GM19239 (cell line): Measurements from ENCODE around the gene BNIPL.

Experiments
- DNase-seq: peaks from one replicate; pipeline ENCODE4 v3.0.0; 2011; ENCODE audit warnings: low spot score; ENCODE audit not compliant: insufficient read length
- FAIRE-seq: peaks from 2 replicates; lab custom pipeline; 2011; peaks lifted over from hg19 to GRCh38; lab: Jason Lieb, UNC

The BNIPL gene

DNA sequence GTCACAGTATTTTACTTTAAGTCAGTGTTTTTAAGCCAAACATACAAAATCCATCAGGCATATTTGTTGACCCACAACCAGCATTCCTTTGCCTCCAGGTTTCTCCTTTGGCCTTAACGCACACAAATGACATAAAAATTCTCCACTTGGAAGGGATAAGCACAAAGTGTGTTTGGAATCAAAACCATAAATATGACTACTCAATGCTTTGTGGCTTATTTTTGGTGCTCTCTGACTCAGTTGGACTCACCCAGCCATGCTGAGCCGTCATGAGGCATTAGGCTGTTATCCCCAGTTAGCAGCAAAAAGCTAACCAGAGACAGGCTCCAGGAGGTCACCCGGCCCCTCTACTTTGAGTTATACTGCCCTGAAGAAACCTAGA is 27.2 kb upstream of the BNIPL start:
- FAIRE-seq (no peak), DNase-seq (no peak)

- FAIRE-seq, result no peak
- no peak for DNase-seq
Measured at GRCh38 chr1:151009674-151010345, 26.6 kb upstream of the BNIPL start.

- no peak for DNase-seq
- FAIRE-seq, result no peak
Measured at GRCh38 chr1:151010346-151010726, 26.1 kb upstream of the BNIPL start.

DNA sequence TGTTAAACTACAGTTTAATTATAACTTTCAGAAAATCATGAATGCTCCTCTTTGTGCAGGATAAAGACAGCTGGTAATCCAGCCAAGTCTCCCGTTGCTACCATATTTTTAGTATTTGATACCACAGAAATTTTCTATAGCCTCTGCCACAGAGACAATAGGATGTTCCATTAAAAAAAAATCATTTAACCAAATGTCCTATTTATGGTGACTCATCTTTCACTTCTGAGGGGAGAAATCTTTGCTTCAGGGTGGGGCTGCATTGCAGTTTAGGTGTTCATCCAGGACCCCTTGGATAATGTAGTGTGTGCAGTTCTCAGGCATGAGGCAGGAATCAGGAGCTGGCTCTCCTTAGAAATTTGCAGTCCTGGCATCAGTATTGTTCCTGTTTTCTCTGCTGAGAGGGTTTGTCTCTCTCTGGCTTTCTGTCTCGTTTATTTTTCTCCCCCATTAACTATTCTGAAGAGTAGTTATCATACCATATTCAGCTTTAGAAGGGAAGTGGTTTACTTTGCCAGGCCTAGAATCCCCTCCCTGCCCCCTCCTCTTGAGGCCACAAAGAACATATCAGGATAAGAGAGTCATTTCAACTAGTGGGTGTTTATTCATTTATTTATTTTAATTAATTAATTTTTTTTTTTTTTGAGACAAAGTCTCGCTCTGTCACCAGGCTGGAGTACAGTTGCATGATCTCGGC is 25.1 kb upstream of the BNIPL start:
- DNase-seq (no peak), FAIRE-seq (no peak)

DNA sequence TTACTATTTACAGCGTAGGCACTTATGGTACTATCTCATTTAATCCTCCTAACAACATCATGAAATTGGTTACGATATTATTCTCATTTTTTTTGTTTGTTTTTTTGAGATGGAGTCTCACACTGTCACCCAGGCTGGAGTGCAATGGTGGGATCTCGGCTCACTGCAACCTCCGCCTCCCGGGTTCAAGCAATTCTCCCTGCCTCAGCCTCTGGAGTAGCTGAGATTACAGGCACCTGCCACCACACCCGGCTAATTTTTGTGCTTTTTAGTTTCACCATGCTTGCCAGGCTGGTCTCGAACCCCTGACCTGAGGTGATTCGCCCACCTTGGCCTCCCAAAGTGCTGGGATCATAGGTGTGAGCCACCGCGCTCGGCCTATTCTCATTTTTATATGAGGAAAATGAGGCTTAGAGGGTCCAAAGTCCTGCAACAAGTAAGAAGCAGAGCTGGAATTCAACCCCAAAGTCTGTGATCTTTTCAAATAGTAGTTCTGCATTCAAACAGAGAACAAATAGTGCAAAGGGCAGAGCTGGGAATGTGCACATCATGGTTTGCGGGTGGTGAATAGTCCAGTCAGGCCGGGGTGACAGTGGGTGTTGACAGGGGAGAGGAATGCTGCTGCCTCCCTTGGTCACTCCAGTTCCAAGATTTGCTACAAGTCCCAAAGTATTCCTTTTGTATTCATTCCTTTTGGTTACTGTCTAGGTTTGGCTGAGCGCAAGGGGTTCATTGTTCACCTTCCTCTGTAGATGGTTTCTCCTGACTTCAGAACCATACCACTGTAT is 23.5 kb upstream of the BNIPL start:
- DNase-seq, result no peak
- FAIRE-seq, result no peak

GRCh38 chr1:151013518-151013917 is 22.9 kb upstream of the BNIPL start:
- no peak for DNase-seq
- FAIRE-seq, result no peak

- peak; percentile 73 for DNase-seq
- peak; percentile 84 for FAIRE-seq
Measured at GRCh38 chr1:151024540-151025146, 11.7 kb upstream of the BNIPL start.

DNA sequence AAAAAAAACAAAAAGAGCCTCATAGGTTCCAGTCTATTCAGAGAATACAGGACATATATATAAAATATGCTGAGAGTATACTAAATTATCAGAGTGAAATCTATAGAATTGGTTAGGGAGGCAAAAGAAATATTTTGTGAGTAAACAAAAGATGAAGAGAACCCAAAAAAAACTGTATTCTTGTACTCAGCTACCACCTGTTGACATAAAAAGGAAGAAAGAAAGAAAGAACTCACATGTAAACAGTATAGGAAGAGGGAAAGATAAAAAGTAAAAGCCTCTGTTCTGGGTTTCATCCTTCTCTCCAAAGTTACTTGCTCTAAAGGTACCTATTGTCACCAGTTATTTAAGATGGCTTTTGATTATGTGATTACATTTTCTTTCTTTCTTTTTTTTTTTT is 9.9 kb upstream of the BNIPL start:
- FAIRE-seq, result no peak
- DNase-seq, result no peak

DNA sequence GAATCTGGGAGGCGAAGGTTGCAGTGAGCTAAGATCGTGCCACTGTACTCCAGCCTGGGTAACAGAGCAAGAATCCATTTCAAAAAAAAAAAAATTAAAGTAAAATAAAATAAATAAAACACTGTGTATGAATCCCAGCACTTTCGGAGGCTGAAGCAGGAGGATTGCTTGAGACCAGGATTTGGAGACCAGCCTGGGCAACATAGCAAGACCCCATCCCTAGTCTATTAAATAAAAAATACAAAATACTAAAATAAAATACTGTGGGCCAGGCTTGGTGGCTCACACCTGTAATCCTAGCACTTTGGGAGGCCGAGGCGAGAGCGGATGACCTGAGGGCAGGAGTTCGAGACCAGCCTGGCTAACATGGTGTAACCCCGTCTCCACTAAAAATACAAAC is 4.2 kb upstream of the BNIPL start:
- FAIRE-seq, result no peak
- DNase-seq, result no peak

- DNase-seq (no peak), FAIRE-seq (no peak)
Measured at GRCh38 chr1:151035167-151035566, 1.2 kb upstream of the BNIPL start.

DNA sequence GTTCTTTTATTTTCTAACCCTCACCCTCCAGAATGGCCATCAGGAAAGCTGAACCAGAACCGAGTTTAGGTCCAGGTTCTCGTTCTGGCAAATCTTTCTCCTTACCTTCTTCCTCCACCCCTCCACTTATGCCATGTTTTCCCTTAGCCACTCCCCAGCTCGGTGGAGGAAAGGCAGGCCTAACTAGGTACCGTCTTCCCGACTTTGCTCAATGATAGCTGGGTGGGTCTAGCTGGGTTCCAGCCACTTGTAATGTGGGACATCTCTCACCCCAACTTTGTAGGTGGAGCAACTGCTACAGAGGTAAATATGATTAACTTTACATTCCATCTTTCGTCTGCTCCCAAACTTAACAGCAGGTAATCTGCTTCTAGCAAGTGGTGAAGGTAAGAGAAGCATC is 646 bp downstream of the BNIPL start:
- FAIRE-seq (no peak), DNase-seq (no peak)

- DNase-seq (no peak), FAIRE-seq (no peak)
Measured at GRCh38 chr1:151039521-151039920, 3.1 kb downstream of the BNIPL start.

DNA sequence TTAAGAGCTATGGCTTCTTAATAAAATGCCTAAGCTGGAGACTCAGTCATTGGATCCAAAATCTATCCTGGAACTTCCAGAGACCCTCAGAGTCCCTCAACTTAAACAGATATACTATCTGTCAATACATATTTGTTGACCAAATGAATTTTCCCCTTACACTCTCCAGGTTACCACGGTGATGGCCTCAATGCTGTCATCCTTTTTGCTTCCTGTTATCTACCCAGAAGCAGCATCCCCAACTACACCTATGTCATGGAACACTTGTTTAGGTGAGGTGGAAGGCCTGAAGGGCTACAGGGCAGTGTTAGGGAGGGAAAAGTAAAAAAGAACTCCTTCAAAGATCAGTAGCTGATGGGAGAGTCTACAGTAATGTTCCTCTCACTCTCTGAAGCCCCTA is 6.8 kb downstream of the BNIPL start:
- FAIRE-seq (no peak), DNase-seq (no peak)

- FAIRE-seq (peak; percentile 33), DNase-seq (peak; percentile 62)
Measured at GRCh38 chr1:151047591-151047924, 11.2 kb downstream of the BNIPL start, which contains the start of gene C1orf56. TSS of gene C1orf56 (plus strand) at chr1:151047751. CDS start at chr1:151047848, 97 bp downstream.

GRCh38 chr1:151047925-151048644 is 11.7 kb downstream of the BNIPL start:
- FAIRE-seq, result peak; percentile 45

DNA sequence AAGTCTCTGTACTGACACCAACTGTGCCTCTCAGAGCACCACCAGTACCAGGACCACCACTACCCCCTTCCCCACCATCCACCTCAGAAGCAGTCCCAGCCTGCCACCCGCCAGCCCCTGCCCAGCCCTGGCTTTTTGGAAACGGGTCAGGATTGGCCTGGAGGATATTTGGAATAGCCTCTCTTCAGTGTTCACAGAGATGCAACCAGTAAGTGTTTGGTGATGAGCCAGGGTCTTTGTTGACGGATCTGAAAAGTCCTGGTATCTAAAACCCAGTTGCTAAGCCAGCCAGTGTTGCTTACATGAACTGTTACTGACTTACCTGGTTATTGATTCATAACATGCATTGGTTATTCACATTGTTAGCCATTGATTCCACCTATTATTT is 12.3 kb downstream of the BNIPL start:
- DNase-seq, result no peak
- FAIRE-seq, result no peak

More at GRCh38 chr1:151047925-151048644, 11.7 kb downstream of the BNIPL start:
- DNase-seq, result no peak

GRCh38 chr1:151049458-151049857 is 13.1 kb downstream of the BNIPL start:
- no peak for FAIRE-seq
- no peak for DNase-seq

GRCh38 chr1:151050051-151050688 is 13.8 kb downstream of the BNIPL start:
- no peak for FAIRE-seq

DNA sequence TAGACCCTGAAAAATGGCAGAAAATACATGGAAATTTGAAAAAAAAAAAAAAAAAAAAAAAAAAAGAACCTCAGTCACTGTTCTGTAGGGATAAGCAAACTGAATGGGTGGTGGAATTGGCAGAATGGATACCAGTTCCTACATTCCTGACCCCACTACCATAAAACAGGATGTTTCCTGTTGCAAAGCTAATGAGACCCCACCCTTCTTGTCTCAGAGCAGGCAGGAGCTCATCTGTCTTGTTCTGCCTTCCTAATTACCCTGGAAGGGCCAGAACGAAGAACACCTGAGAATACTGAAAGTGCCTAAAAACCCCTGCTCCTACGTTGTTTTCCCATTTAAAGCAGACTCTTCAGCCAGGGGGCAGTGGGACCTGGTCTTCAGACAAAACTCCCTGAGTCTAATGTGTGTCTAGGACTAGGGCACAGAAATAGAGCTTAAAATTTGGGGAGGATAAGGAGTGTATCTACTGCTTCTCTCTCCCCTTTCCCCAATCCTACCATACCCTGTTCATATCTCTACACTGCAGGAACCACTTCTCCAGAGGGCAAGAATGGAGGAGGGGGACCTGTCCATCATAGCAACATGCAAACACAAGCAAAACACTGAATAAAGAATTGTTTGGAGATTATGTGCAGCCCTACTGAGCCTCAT is 15.1 kb downstream of the BNIPL start:
- DNase-seq (no peak), FAIRE-seq (no peak)

More at GRCh38 chr1:151050051-151050688, 13.8 kb downstream of the BNIPL start:
- no peak for DNase-seq
